ENCODE results near the gene KSR1. TPM values are rescaled to one million over a fixed set of nuclear protein-coding genes. Genes with fewer than 3 reads are reported as not detected.

The KSR1 gene
- polyA plus RNA-seq, 1 experiment = 28.2 TPM

- CTCF ChIA-PET = interaction anchor here (1.5 kb wide), 1 partner anchor 133 kb away, joined by 3 read pairs; no protein-coding TSS in a partner anchor
- no peak for TF ChIP-seq CTCF (IDR thresholded peaks at IDR 0.05; ENCODE audit: low read depth, low read length)
- no peak overlapping the region for H3K27ac ChIP-seq (ENCODE audit: low read depth, low read length)
- no peaks in the 10 kb centered on the region for H3K9me3 ChIP-seq (ENCODE audit: control insufficient read depth, insufficient read depth, low read length)
- no peak for DNase-seq (ENCODE audit: low read depth, low spot score)
- no peaks in the 10 kb centered on the region for H3K27me3 ChIP-seq (ENCODE audit: control insufficient read depth, insufficient read depth, low read length)
- POLR2A ChIA-PET = no interaction called here
- H3K4me3 ChIP-seq (ENCODE audit: low read depth, low read length) = no peak overlapping the region
Measured at GRCh38 chr17:27622986-27623385, 166.7 kb downstream of the KSR1 start.

- Histone ChIP-seq H3K27me3 (ENCODE audit: control insufficient read depth, insufficient read depth, low read length) (no peaks in the 10 kb centered on the region), H3K27ac (ENCODE audit: low read depth, low read length) (no peak overlapping the region), H3K4me3 (ENCODE audit: low read depth, low read length) (no peak overlapping the region), H3K9me3 (ENCODE audit: control insufficient read depth, insufficient read depth, low read length) (no peaks in the 10 kb centered on the region)
- CTCF ChIA-PET = no interaction called here
- POLR2A ChIA-PET = no interaction called here
- no peak for DNase-seq (ENCODE audit: low read depth, low spot score)
- TF ChIP-seq CTCF (IDR thresholded peaks at IDR 0.05; ENCODE audit: low read depth, low read length) = no peak
Measured at GRCh38 chr17:27623614-27624013, 167.4 kb downstream of the KSR1 start.

- Histone ChIP-seq H3K9me3 (ENCODE audit: control insufficient read depth, insufficient read depth, low read length) (no peaks in the 10 kb centered on the region), H3K27me3 (ENCODE audit: control insufficient read depth, insufficient read depth, low read length) (no peaks in the 10 kb centered on the region), H3K27ac (ENCODE audit: low read depth, low read length) (no peak overlapping the region), H3K4me3 (ENCODE audit: low read depth, low read length) (no peak overlapping the region)
- CTCF ChIA-PET = no interaction called here
- no peak for TF ChIP-seq CTCF (IDR thresholded peaks at IDR 0.05; ENCODE audit: low read depth, low read length)
- DNase-seq (ENCODE audit: low read depth, low spot score) = no peak
- POLR2A ChIA-PET = no interaction called here
Measured at GRCh38 chr17:27624539-27624938, 168.3 kb downstream of the KSR1 start.

- Histone ChIP-seq H3K4me3 (ENCODE audit: low read depth, low read length) (no peak overlapping the region), H3K27me3 (ENCODE audit: control insufficient read depth, insufficient read depth, low read length) (no peaks in the 10 kb centered on the region), H3K9me3 (ENCODE audit: control insufficient read depth, insufficient read depth, low read length) (no peaks in the 10 kb centered on the region), H3K27ac (ENCODE audit: low read depth, low read length) (no peak overlapping the region)
- TF ChIP-seq CTCF (IDR thresholded peaks at IDR 0.05; ENCODE audit: low read depth, low read length) = no peak
- no peak for DNase-seq (ENCODE audit: low read depth, low spot score)
- CTCF ChIA-PET = no interaction called here
- POLR2A ChIA-PET = no interaction called here
Measured at GRCh38 chr17:27625856-27626255, 169.6 kb downstream of the KSR1 start.

GRCh38 chr17:27627514-27627913, 171.3 kb downstream of the KSR1 start:
- no peaks in the 10 kb centered on the region for H3K9me3 ChIP-seq (ENCODE audit: control insufficient read depth, insufficient read depth, low read length)
- DNase-seq (ENCODE audit: low read depth, low spot score) = no peak
- no peak overlapping the region for H3K4me3 ChIP-seq (ENCODE audit: low read depth, low read length)
- no peak for TF ChIP-seq CTCF (IDR thresholded peaks at IDR 0.05; ENCODE audit: low read depth, low read length)
- H3K27me3 ChIP-seq (ENCODE audit: control insufficient read depth, insufficient read depth, low read length) = no peaks in the 10 kb centered on the region
- ChIA-PET CTCF (interaction anchor here (0.7 kb wide), 1 partner anchor 206 kb away, joined by 3 read pairs; no protein-coding TSS in a partner anchor), POLR2A (no interaction called here)
- H3K27ac ChIP-seq (ENCODE audit: low read depth, low read length) = no peak overlapping the region

Data from AG04450 (cell line).